CD4-positive, alpha-beta memory T cell (primary cell): ENCODE data around the gene EXOSC2. TPM values are rescaled to one million over a fixed set of nuclear protein-coding genes. Genes with fewer than 3 reads are reported as not detected.
A peak's percentile ranks its signal among the peaks of the same experiment; 100 is the strongest.

Experiments
- CTCF ChIA-PET: fragments of 350-600 bp; sonication (Branson Sonifier 250); formaldehyde crosslinking; loops from one replicate; lab custom pipeline; 2021; ENCODE audit warnings: inconsistent platforms; ENCODE audit not compliant: partially characterized antibody; lab: Charles Lee
- POLR2A ChIA-PET: fragments of 350-600 bp; sonication (Branson Sonifier 250); formaldehyde crosslinking; loops from one replicate; lab custom pipeline; 2021; ENCODE audit not compliant: partially characterized antibody; lab: Charles Lee
- DNase-seq, 5 donors: peaks; one replicate each; pipeline versions ENCODE4 v3.0.0 to v3.0.0-alpha.2; 2020 to 2022; ENCODE audit warnings: mixed read lengths in 1 of 5
- H3K27ac ChIP-seq: one replicate; pipeline ENCODE4 v1.7.0; 2013; ENCODE audit warnings: low read depth, low read length
- H3K27me3 ChIP-seq: 2 replicates; pipeline ENCODE4 v1.7.0; 2013; ENCODE audit warnings: mild to moderate bottlenecking, low read length, moderate library complexity; ENCODE audit not compliant: insufficient read depth
- H3K36me3 ChIP-seq: 2 replicates; pipeline ENCODE4 v1.7.0; 2013; ENCODE audit warnings: mild to moderate bottlenecking, low read length, moderate library complexity; ENCODE audit not compliant: insufficient read depth
- H3K4me1 ChIP-seq: 2 replicates; pipeline ENCODE4 v1.7.0; 2013; ENCODE audit warnings: mild to moderate bottlenecking, low read length, moderate library complexity; ENCODE audit not compliant: insufficient read depth
- H3K4me3 ChIP-seq, 2 donors: one replicate each; pipeline ENCODE4 v1.7.0; 2013; ENCODE audit warnings: low read length in 2 of 2, mild to moderate bottlenecking in 1 of 2
- H3K9me3 ChIP-seq, 2 donors: one replicate each; pipeline ENCODE4 v1.7.0; 2013; ENCODE audit warnings: low read length in 2 of 2, control low read depth in 1 of 2; ENCODE audit not compliant: control insufficient read depth in 1 of 2
- H3K27ac Mint-ChIP-seq, 7 donors: one replicate each; pipeline ENCODE4 v1.8.0; 2020 to 2021; ENCODE audit warnings: mixed read lengths in 7 of 7, mild to moderate bottlenecking in 6 of 7, inconsistent platforms in 3 of 7, moderate library complexity in 3 of 7
- H3K27me3 Mint-ChIP-seq, 2 donors: one replicate each; pipeline ENCODE4 v1.8.0; 2020 to 2021; ENCODE audit warnings: mixed read lengths in 2 of 2
- H3K36me3 Mint-ChIP-seq, 2 donors: one replicate each; pipeline ENCODE4 v1.8.0; 2020 to 2021; ENCODE audit warnings: mixed read lengths in 2 of 2, inconsistent platforms in 1 of 2, mild to moderate bottlenecking in 1 of 2
- H3K4me1 Mint-ChIP-seq, 4 donors: one replicate each; pipeline ENCODE4 v1.8.0; 2020 to 2021; ENCODE audit warnings: mixed read lengths in 4 of 4, mild to moderate bottlenecking in 1 of 4
- H3K4me3 Mint-ChIP-seq, 8 donors: one replicate each; pipeline ENCODE4 v1.8.0; 2020 to 2021; ENCODE audit warnings: mixed read lengths in 8 of 8, mild to moderate bottlenecking in 7 of 8, moderate library complexity in 6 of 8, inconsistent platforms in 3 of 8
- H3K9me3 Mint-ChIP-seq, 8 donors: one replicate each; pipeline ENCODE4 v1.8.0; 2020 to 2021; ENCODE audit warnings: mixed read lengths in 8 of 8, mild to moderate bottlenecking in 5 of 8, inconsistent platforms in 3 of 8, moderate library complexity in 1 of 8
- intact Hi-C: fragments of 100-400 bp; cut with micrococcal nuclease; formaldehyde crosslinking; loops from one replicate; pipeline ENCODE4 v1.15.1; 2023
- polyA plus RNA-seq, 2 donors: library from polyadenylated mRNA; unstranded; fragments of 300-500 nt; fragmentation: Illumina TruSeq; gene quantifications; one replicate each; pipeline ENCODE4 v1.2.3, GENCODE V29; 2021
- total RNA-seq, 2 experiments: library from RNA; stranded (reverse); gene quantifications; one replicate each; pipeline ENCODE4 v1.2.3, GENCODE V29; 2021

The EXOSC2 gene
- total and polyA plus RNA-seq, 4 experiments from 2014 or later: 22.6 to 60.8 (median 39.6) TPM

DNA sequence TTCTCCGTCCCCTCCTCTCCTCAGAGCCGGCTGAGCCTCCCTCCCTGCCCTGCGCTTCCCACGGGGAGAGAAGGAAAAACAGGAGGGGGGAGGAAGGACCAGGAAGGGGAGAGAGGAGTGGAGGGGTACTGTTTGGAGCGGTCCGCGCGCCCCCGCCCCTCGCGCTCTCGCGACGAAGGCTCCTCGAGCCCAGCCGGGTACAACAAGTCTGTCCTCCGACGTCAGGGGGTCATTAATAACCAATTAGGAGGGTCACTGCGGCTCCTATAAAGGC lies 29.7 kb upstream of the EXOSC2 start:
- Histone ChIP-seq H3K9me3 (no peaks in the 10 kb centered on the region), H3K36me3 (no peaks in the 10 kb centered on the region), H3K4me1 (peaks cover 53% of the 10 kb centered on the region), H3K4me3 (no peak overlapping the region), H3K27me3 (peaks cover 29% of the 10 kb centered on the region), H3K27ac (no peak overlapping the region)
- peak overlapping the region in 5 of 8 donors; percentile 7 to 67 (median 44) for H3K4me3 Mint-ChIP-seq
- ChIA-PET CTCF (no interaction called here), POLR2A (interaction anchor here (1.0 kb wide), 1 partner anchor 19 kb away, joined by 3 read pairs; no protein-coding TSS in a partner anchor)
- H3K27me3 Mint-ChIP-seq: peaks cover 40 to 44% of the 10 kb centered on the region in 2 donors
- peaks cover 0 to 2% (median 0%) of the 10 kb centered on the region in 8 donors for H3K9me3 Mint-ChIP-seq
- intact Hi-C loops: no loop called here
- DNase-seq: no peak
- no peaks in the 10 kb centered on the region for H3K36me3 Mint-ChIP-seq
- H3K27ac Mint-ChIP-seq: no peak overlapping the region
- H3K4me1 Mint-ChIP-seq: peaks cover 5 to 29% (median 22%) of the 10 kb centered on the region in 4 donors

DNA sequence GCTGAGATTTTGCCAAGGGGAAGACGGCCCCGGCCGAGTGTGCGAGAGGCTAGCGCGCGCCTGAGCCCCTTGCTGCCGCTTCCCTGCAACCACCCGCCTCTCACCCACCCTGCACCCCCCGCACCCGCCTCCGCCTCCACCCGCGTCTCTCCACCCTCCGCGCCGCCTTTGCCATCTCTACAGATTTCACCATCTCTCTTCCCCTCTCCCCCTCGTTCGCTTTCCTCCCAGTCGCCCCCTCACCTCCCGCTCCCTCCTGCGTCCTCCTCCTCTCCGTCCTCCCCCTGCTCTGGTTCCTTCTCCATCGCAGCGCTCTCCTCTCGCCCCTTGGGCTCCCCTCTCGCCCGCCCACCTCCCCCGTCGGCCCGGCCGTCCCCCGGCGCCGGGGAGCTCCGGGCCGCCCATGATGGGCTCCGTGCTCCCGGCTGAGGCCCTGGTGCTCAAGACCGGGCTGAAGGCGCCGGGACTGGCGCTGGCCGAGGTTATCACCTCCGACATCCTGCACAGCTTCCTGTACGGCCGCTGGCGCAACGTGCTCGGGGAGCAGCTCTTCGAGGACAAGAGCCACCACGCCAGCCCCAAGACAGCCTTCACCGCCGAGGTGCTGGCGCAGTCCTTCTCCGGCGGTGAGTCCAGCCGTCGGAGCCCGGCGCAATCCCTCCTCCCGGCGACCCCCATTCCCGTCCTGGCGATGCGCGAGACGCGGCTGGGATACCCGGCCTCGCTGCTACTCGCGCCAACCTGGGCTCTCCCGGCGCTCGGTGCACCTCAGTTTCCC lies 29.1 kb upstream of the EXOSC2 start, which contains the start of gene PRDM12:
PRDM12 (plus strand) TSS at position 344 of the 778 bp plus-strand sequence; CDS start at position 404, 60 bp downstream.
- CTCF ChIA-PET: no interaction called here
- Histone ChIP-seq H3K9me3 (no peaks in the 10 kb centered on the region), H3K4me1 (peaks cover 53% of the 10 kb centered on the region), H3K4me3 (no peak within 1 kb of the TSS), H3K27me3 (peaks cover 29% of the 10 kb centered on the region), H3K36me3 (no peaks in the 10 kb centered on the region), H3K27ac (no peak within 1 kb of the TSS)
- Mint-ChIP-seq H3K4me1 (peaks cover 5 to 29% (median 22%) of the 10 kb centered on the region in 4 donors), H3K9me3 (peaks cover 0 to 2% (median 0%) of the 10 kb centered on the region in 8 donors), H3K4me3 (peak within 1 kb of the TSS in 7 of 8 donors; percentile 46 to 83 (median 75)), H3K36me3 (no peaks in the 10 kb centered on the region), H3K27me3 (peaks cover 38 to 42% of the 10 kb centered on the region in 2 donors), H3K27ac (no peak within 1 kb of the TSS)
- DNase-seq: no peak
- intact Hi-C loops: no loop called here
- POLR2A ChIA-PET: no interaction called here

GRCh38 chr9:130665029-130665430 lies 28.6 kb upstream of the EXOSC2 start:
- ChIA-PET CTCF (no interaction called here), POLR2A (no interaction called here)
- Histone ChIP-seq H3K9me3 (no peaks in the 10 kb centered on the region), H3K27me3 (peaks cover 29% of the 10 kb centered on the region), H3K36me3 (no peaks in the 10 kb centered on the region), H3K27ac (no peak overlapping the region), H3K4me3 (no peak overlapping the region), H3K4me1 (peaks cover 53% of the 10 kb centered on the region)
- peak overlapping the region in 7 of 8 donors; percentile 46 to 83 (median 75) for H3K4me3 Mint-ChIP-seq
- peaks cover 5 to 29% (median 21%) of the 10 kb centered on the region in 4 donors for H3K4me1 Mint-ChIP-seq
- H3K36me3 Mint-ChIP-seq: no peaks in the 10 kb centered on the region
- peaks cover 0 to 2% (median 0%) of the 10 kb centered on the region in 8 donors for H3K9me3 Mint-ChIP-seq
- peaks cover 36 to 40% of the 10 kb centered on the region in 2 donors for H3K27me3 Mint-ChIP-seq
- intact Hi-C loops: no loop called here
- H3K27ac Mint-ChIP-seq: no peak overlapping the region
- DNase-seq: no peak

GRCh38 chr9:130665431-130666392 lies 27.9 kb upstream of the EXOSC2 start:
- ChIA-PET CTCF (no interaction called here), POLR2A (interaction anchor here (0.9 to 1.0 kb wide), 2 partner anchors 16 to 39 kb away, joined by 3 read pairs; no protein-coding TSS in a partner anchor)
- Histone ChIP-seq H3K27me3 (peaks cover 29% of the 10 kb centered on the region), H3K4me3 (no peak overlapping the region), H3K27ac (no peak overlapping the region), H3K9me3 (no peaks in the 10 kb centered on the region), H3K36me3 (no peaks in the 10 kb centered on the region), H3K4me1 (peaks cover 52% of the 10 kb centered on the region)
- Mint-ChIP-seq H3K27ac (no peak overlapping the region), H3K9me3 (peaks cover 0 to 2% (median 0%) of the 10 kb centered on the region in 8 donors), H3K27me3 (peaks cover 35 to 43% of the 10 kb centered on the region in 2 donors), H3K4me3 (peak overlapping the region in 7 of 8 donors; percentile 46 to 83 (median 75)), H3K4me1 (peaks cover 5 to 29% (median 21%) of the 10 kb centered on the region in 4 donors), H3K36me3 (no peaks in the 10 kb centered on the region)
- DNase-seq: no peak
- intact Hi-C loops: no loop called here

DNA sequence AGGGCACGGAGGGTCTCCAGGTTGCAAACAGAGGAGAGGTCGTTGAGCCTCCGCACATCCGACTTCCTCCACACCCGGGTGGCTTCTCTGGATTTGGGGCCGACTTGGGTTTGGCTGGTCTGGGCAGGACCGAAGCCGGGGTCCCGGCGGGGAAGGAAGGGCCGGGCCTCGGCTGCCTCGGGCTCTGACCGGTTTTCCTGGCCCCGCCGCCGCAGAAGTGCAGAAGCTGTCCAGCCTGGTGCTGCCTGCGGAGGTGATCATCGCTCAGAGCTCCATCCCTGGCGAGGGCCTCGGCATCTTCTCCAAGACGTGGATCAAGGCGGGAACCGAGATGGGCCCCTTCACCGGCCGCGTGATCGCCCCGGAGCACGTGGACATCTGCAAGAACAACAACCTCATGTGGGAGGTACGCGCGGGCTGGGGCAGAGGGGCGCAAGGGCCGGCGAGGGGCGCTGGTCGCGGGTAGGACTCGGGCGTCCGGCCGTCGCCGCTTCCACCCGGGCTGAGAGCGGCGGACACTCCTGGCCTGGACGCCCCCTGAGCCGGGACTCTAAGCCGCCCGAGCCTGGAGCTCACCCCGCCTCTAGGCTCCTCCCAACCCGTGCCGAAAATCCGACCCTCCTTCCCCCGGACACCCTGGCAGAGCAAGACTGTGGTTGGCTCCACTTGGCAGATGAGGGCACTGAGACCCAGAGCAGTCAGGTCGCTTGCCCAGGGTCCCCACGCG lies 27.0 kb upstream of the EXOSC2 start:
- H3K27ac Mint-ChIP-seq: no peak overlapping the region
- intact Hi-C loops: no loop called here
- no peak for DNase-seq
- peaks cover 35 to 43% of the 10 kb centered on the region in 2 donors for H3K27me3 Mint-ChIP-seq
- H3K36me3 Mint-ChIP-seq: no peaks in the 10 kb centered on the region
- H3K4me1 ChIP-seq: peaks cover 43% of the 10 kb centered on the region
- H3K4me1 Mint-ChIP-seq: peaks cover 5 to 29% (median 20%) of the 10 kb centered on the region in 4 donors
- POLR2A ChIA-PET: interaction anchor here (0.9 to 1.0 kb wide), 2 partner anchors 16 to 38 kb away, joined by 3 read pairs; no protein-coding TSS in a partner anchor
- H3K9me3 Mint-ChIP-seq: peaks cover 0 to 2% (median 0%) of the 10 kb centered on the region in 8 donors
- H3K4me3 ChIP-seq: no peak overlapping the region
- H3K27ac ChIP-seq: no peak overlapping the region
- H3K36me3 ChIP-seq: no peaks in the 10 kb centered on the region
- H3K9me3 ChIP-seq: no peaks in the 10 kb centered on the region
- H3K4me3 Mint-ChIP-seq: peak overlapping the region in 2 of 8 donors; percentile 2 to 28
- peaks cover 22% of the 10 kb centered on the region for H3K27me3 ChIP-seq
- CTCF ChIA-PET: no interaction called here

DNA sequence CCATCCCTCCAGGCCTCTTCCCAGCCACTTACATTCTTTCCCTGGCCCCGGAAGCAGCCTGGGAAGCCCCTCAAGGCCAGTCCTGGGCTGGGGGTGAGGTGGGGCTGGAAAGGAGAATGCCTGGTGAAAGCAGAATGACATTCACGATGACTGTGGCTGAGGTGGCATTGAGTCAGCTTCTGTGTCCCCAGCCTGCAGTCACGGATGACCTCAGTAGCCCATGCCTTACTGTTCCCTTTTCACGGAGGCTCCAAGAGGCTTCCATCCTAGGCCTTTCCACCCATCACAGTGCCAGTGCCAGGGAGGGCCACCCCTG lies 26.5 kb upstream of the EXOSC2 start:
- H3K27me3 ChIP-seq: peaks cover 17% of the 10 kb centered on the region

More for the DNA sequence above, 26.5 kb upstream of the EXOSC2 start:
- Mint-ChIP-seq H3K36me3 (no peaks in the 10 kb centered on the region), H3K27ac (no peak overlapping the region), H3K9me3 (peaks cover 0 to 2% (median 0%) of the 10 kb centered on the region in 8 donors), H3K27me3 (peaks cover 30 to 37% of the 10 kb centered on the region in 2 donors), H3K4me1 (peaks cover 5 to 24% (median 17%) of the 10 kb centered on the region in 4 donors), H3K4me3 (no peak overlapping the region)
- no peak for DNase-seq
- POLR2A ChIA-PET: no interaction called here
- no peak overlapping the region for H3K4me3 ChIP-seq
- CTCF ChIA-PET: no interaction called here
- intact Hi-C loops: no loop called here
- H3K4me1 ChIP-seq: peaks cover 38% of the 10 kb centered on the region
- no peak overlapping the region for H3K27ac ChIP-seq
- no peaks in the 10 kb centered on the region for H3K9me3 ChIP-seq
- H3K36me3 ChIP-seq: no peaks in the 10 kb centered on the region
